KBM-7 (cell line): ENCODE results near the gene NPNT.

Source experiments
- DNase-seq: peaks from one replicate; pipeline ENCODE4 v3.0.0-alpha.2; 2015
- in situ Hi-C: fragments of 300-500 bp; cut with MboI; formaldehyde crosslinking; loops from 2 replicates; pipeline ENCODE4 v1.14.3; 2020; ENCODE audit warnings: low sequenced_read_pairs, low pct_unique_long_range_greater_than_20kb, mixed read lengths

NPNT gene

GRCh38 chr4:105965183-105965800 is 70.0 kb downstream of the NPNT start:
- in situ Hi-C loops = no loop called here
- DNase-seq = no peak

GRCh38 chr4:105966051-105966450 is 70.8 kb downstream of the NPNT start:
- in situ Hi-C loops = no loop called here
- DNase-seq = no peak

- DNase-seq = no peak
- in situ Hi-C loops = no loop called here
Observed at GRCh38 chr4:105967058-105967658, 71.9 kb downstream of the NPNT start.

GRCh38 chr4:105969575-105969974 is 74.3 kb downstream of the NPNT start:
- DNase-seq = no peak
- in situ Hi-C loops = no loop called here

- in situ Hi-C loops = no loop called here
- DNase-seq = no peak
Observed at GRCh38 chr4:105970371-105970770, 75.1 kb downstream of the NPNT start.

- DNase-seq = no peak
- in situ Hi-C loops = no loop called here
Observed at GRCh38 chr4:105971036-105971435, 75.8 kb downstream of the NPNT start.

GRCh38 chr4:105972946-105973621 is 77.8 kb downstream of the NPNT start:
- DNase-seq = no peak
- in situ Hi-C loops = no loop called here

- in situ Hi-C loops = no loop called here
- DNase-seq = no peak
Observed at GRCh38 chr4:105976915-105977314, 81.6 kb downstream of the NPNT start.

GRCh38 chr4:105978684-105979296 is 83.5 kb downstream of the NPNT start:
- DNase-seq = no peak
- in situ Hi-C loops = no loop called here

GRCh38 chr4:105979506-105979905 is 84.2 kb downstream of the NPNT start:
- in situ Hi-C loops = no loop called here
- no peak for DNase-seq

- no peak for DNase-seq
- in situ Hi-C loops = no loop called here
Observed at GRCh38 chr4:105988671-105989070, 93.4 kb downstream of the NPNT start.

- in situ Hi-C loops = no loop called here
- no peak for DNase-seq
Observed at GRCh38 chr4:105989485-105990242, 94.4 kb downstream of the NPNT start.

- no peak for DNase-seq
- in situ Hi-C loops = no loop called here
Observed at GRCh38 chr4:105990933-105991332, 95.7 kb downstream of the NPNT start.

GRCh38 chr4:105991726-105992125 is 96.5 kb downstream of the NPNT start:
- no peak for DNase-seq
- in situ Hi-C loops = no loop called here

GRCh38 chr4:105992641-105993305 is 97.5 kb downstream of the NPNT start:
- in situ Hi-C loops = no loop called here
- no peak for DNase-seq

GRCh38 chr4:105994061-105994460 is 98.8 kb downstream of the NPNT start:
- in situ Hi-C loops = no loop called here
- no peak for DNase-seq

GRCh38 chr4:105994841-105995501 is 99.7 kb downstream of the NPNT start:
- no peak for DNase-seq
- in situ Hi-C loops = no loop called here

- in situ Hi-C loops = no loop called here
- DNase-seq = no peak
Observed at GRCh38 chr4:105996845-105997244, 101.6 kb downstream of the NPNT start.
